ENCODE measurements around the gene THTPA.
A peak's percentile ranks its signal among the peaks of the same experiment; 100 is the strongest.

The THTPA gene

DNA sequence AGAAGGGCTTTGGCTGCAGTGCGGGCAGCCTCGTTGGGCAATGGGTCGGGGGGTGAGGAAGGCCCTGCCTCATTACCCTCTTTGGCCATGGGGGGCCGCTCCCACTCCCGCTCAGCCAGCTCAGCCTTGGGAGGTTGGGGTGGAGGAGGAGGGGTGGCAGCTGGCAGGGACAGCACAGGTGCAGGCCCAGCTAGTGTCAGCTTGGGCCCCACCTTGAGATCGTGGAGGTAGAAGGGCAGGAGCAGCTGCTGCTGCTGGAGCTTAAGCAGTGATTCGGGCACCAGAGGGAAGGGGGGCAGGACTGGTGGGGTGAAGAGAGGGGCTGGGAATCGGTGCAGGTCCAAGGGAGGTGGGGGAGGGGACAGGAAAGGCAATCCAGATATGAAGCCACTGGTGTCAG lies 30.5 kb upstream of the THTPA start:
- in situ Hi-C loops (cut with HindIII; ENCODE audit: low sequenced_read_pairs): no loop called here
- TF ChIP-seq, protein P1, sequence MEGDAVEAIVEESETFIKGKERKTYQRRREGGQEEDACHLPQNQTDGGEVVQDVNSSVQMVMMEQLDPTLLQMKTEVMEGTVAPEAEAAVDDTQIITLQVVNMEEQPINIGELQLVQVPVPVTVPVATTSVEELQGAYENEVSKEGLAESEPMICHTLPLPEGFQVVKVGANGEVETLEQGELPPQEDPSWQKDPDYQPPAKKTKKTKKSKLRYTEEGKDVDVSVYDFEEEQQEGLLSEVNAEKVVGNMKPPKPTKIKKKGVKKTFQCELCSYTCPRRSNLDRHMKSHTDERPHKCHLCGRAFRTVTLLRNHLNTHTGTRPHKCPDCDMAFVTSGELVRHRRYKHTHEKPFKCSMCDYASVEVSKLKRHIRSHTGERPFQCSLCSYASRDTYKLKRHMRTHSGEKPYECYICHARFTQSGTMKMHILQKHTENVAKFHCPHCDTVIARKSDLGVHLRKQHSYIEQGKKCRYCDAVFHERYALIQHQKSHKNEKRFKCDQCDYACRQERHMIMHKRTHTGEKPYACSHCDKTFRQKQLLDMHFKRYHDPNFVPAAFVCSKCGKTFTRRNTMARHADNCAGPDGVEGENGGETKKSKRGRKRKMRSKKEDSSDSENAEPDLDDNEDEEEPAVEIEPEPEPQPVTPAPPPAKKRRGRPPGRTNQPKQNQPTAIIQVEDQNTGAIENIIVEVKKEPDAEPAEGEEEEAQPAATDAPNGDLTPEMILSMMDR (IDR thresholded peaks at IDR 0.05; ENCODE audit: low read depth, low read length): no peak
- no peak overlapping the region for H3K4me3 ChIP-seq (ENCODE audit: low read depth, low read length)
- DNase-seq (ENCODE audit: low read depth, low spot score): no peak

GRCh38 chr14:23528555-23528954 lies 27.5 kb upstream of the THTPA start:
- no peak for DNase-seq (ENCODE audit: low read depth, low spot score)
- TF ChIP-seq, protein P1 (IDR thresholded peaks at IDR 0.05; ENCODE audit: low read depth, low read length): peak; percentile 31
- H3K4me3 ChIP-seq (ENCODE audit: low read depth, low read length): no peak overlapping the region
- in situ Hi-C loops (cut with HindIII; ENCODE audit: low sequenced_read_pairs): no loop called here

DNA sequence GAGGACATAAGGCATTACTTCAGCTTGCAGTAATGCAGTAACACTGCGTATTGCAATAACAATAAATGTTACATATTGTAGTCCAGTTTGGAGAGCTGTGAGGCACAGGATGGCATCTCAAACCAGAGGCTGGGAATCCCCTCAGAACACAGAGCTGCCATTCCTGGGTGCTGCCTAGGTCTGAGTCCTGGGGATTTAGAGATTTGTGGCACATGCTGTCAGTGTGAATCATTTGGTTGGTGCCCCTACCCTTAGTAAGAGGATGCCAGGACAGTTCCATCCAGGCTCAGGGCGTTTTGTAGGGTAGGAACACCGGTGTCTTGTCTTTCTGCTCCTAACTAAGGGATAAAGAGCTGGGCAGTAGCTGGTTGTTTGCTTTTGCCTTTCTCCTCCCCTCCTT lies 27.1 kb upstream of the THTPA start:
- DNase-seq (ENCODE audit: low read depth, low spot score): no peak
- in situ Hi-C loops (cut with HindIII; ENCODE audit: low sequenced_read_pairs): no loop called here
- no peak overlapping the region for H3K4me3 ChIP-seq (ENCODE audit: low read depth, low read length)
- TF ChIP-seq, protein P1 (IDR thresholded peaks at IDR 0.05; ENCODE audit: low read depth, low read length): no peak

- no peak overlapping the region for H3K4me3 ChIP-seq (ENCODE audit: low read depth, low read length)
- in situ Hi-C loops (cut with HindIII; ENCODE audit: low sequenced_read_pairs): no loop called here
- TF ChIP-seq, protein P1 (IDR thresholded peaks at IDR 0.05; ENCODE audit: low read depth, low read length): no peak
- no peak for DNase-seq (ENCODE audit: low read depth, low spot score)
Measured at GRCh38 chr14:23530375-23531055, 25.6 kb upstream of the THTPA start.

DNA sequence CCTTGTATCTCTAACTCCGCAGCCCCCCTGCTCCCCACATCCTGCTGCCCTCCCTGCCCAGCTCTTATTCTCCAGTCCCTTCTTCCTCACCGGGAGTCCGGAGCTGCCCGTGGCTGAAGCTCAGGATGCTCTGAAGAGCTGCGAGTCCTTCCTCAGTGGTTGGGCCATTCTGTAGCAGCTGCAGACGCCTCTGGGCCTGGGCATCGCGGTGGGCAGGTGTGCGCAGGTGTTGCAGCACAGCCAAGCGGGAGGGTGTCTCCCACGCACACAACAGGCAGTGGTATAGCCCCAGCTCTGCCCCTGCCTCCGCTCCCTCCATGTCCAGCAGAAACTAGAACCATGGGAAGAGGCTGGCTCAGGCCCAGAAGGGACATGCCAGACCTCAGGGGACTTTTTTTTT lies 24.7 kb upstream of the THTPA start:
- TF ChIP-seq, protein P1 (IDR thresholded peaks at IDR 0.05; ENCODE audit: low read depth, low read length): no peak
- in situ Hi-C loops (cut with HindIII; ENCODE audit: low sequenced_read_pairs): no loop called here
- DNase-seq (ENCODE audit: low read depth, low spot score): no peak
- H3K4me3 ChIP-seq (ENCODE audit: low read depth, low read length): no peak overlapping the region

DNA sequence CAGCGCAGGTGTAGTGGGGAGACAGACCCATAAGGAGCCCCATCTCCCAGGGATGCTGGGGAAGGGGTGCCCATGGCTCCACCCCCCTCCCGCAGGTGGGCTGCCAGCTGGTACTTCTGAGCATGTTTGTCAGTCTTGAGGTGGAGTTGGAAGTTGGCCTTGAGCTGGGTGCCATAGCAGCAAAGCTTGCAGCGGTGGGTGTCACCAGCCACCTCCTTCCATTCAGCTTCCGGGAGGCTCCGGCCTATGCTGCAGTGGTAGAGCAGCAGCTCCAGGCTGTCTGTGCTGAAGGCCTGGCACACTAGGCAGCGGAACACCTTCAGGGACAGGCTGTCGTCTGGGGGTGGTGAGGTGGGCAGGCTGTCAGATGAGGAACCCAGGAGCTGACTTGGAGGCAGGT lies 23.4 kb upstream of the THTPA start:
- TF ChIP-seq, protein P1 (IDR thresholded peaks at IDR 0.05; ENCODE audit: low read depth, low read length): no peak
- no peak for DNase-seq (ENCODE audit: low read depth, low spot score)
- H3K4me3 ChIP-seq (ENCODE audit: low read depth, low read length): no peak overlapping the region
- in situ Hi-C loops (cut with HindIII; ENCODE audit: low sequenced_read_pairs): no loop called here

All from astrocyte of the spinal cord (primary cell).